Neural progenitor cell (in vitro differentiated cells): ENCODE results near the gene RXRB. TPM values are rescaled to one million over a fixed set of nuclear protein-coding genes. Genes with fewer than 3 reads are reported as not detected.
A peak's percentile ranks its signal among the peaks of the same experiment; 100 is the strongest.
"Not testable (repeated sequence)": the region's sequence is repeated elsewhere in the genome, so short reads cannot be mapped to it uniquely, and the experiment has no call there.

ENCODE experiments used
- DNase-seq: peaks from one replicate; pipeline ENCODE4 v3.0.0-alpha.2; 2016; ENCODE audit warnings: low spot score
- H2AFZ ChIP-seq: fragments of 200-600 bp; sonication (generic); replicated peaks from 2 replicates; pipeline ENCODE4 v1.6.1; 2016; ENCODE audit warnings: antibody characterized with exemption
- H3F3A ChIP-seq: fragments of 200-600 bp; sonication (generic); 2 replicates; pipeline ENCODE4 v1.6.1; 2016; ENCODE audit warnings: antibody characterized with exemption, low read depth
- H3K27ac ChIP-seq: fragments of 200-600 bp; sonication (generic); 2 replicates; pipeline ENCODE4 v1.5.1; 2016; ENCODE audit warnings: mild to moderate bottlenecking
- H3K27me3 ChIP-seq: fragments of 200-600 bp; sonication (generic); 2 replicates; pipeline ENCODE4 v1.6.1; 2016; ENCODE audit warnings: mild to moderate bottlenecking, moderate library complexity
- H3K36me3 ChIP-seq: fragments of 200-600 bp; sonication (generic); 2 replicates; pipeline ENCODE4 v1.5.1; 2016
- H3K4me1 ChIP-seq: fragments of 200-600 bp; sonication (generic); 2 replicates; pipeline ENCODE4 v1.6.1; 2016; ENCODE audit warnings: mixed run types
- H3K4me2 ChIP-seq: fragments of 200-600 bp; sonication (generic); 2 replicates; pipeline ENCODE4 v1.6.1; 2016
- H3K4me3 ChIP-seq: fragments of 200-600 bp; sonication (generic); 2 replicates; pipeline ENCODE4 v1.5.1; 2016
- H3K79me2 ChIP-seq: fragments of 200-600 bp; sonication (generic); 2 replicates; pipeline ENCODE4 v1.6.1; 2016; ENCODE audit warnings: low read depth
- H3K9ac ChIP-seq: fragments of 200-600 bp; sonication (generic); 2 replicates; pipeline ENCODE4 v1.6.1; 2016
- H3K9me3 ChIP-seq: fragments of 200-600 bp; sonication (generic); 2 replicates; pipeline ENCODE4 v1.5.1; 2016; ENCODE audit warnings: low read depth
- H4K20me1 ChIP-seq: fragments of 200-600 bp; sonication (generic); 2 replicates; pipeline ENCODE4 v1.6.1; 2016; ENCODE audit warnings: low read depth
- H3K27ac Mint-ChIP-seq: 3 replicates; pipeline ENCODE4 v1.8.0; 2021; ENCODE audit warnings: mixed read lengths
- H3K27me3 Mint-ChIP-seq: 2 replicates; pipeline ENCODE4 v1.8.0; 2022; ENCODE audit warnings: low read depth, mild to moderate bottlenecking, inconsistent platforms, moderate library complexity, mixed read lengths; ENCODE audit not compliant: insufficient read depth
- H3K36me3 Mint-ChIP-seq: 3 replicates; pipeline ENCODE4 v1.8.0; 2021; ENCODE audit warnings: mixed read lengths
- H3K4me1 Mint-ChIP-seq: 3 replicates; pipeline ENCODE4 v1.8.0; 2021; ENCODE audit warnings: mixed read lengths
- H3K4me3 Mint-ChIP-seq: 3 replicates; pipeline ENCODE4 v1.8.0; 2021; ENCODE audit warnings: mild to moderate bottlenecking, moderate library complexity, mixed read lengths
- H3K9me3 Mint-ChIP-seq: 3 replicates; pipeline ENCODE4 v1.8.0; 2020; ENCODE audit warnings: mixed read lengths
- CTCF ChIP-seq: fragments of 200-600 bp; sonication (generic); IDR thresholded peaks from 2 replicates; pipeline ENCODE4 v1.5.1; 2017; ENCODE audit warnings: antibody characterized with exemption, mild to moderate bottlenecking
- EZH2 ChIP-seq: fragments of 200-600 bp; sonication (generic); IDR thresholded peaks from 2 replicates; pipeline ENCODE4 v1.6.1; 2017; ENCODE audit warnings: antibody characterized with exemption, mild to moderate bottlenecking, moderate library complexity
- EZH2phosphoT487 ChIP-seq: fragments of 200-600 bp; sonication (generic); IDR thresholded peaks from 2 replicates; pipeline ENCODE4 v1.6.1; 2017; ENCODE audit warnings: antibody characterized with exemption
- total RNA-seq: library from RNA; depleted of rRNA; stranded (reverse); fragments of >200 nt; gene quantifications from 2 replicates; pipeline ENCODE4 v1.2.3, GENCODE V29; 2015; ENCODE audit warnings: low replicate concordance

RXRB gene
- total RNA-seq, 1 donor from 2014 or later = 10.2 TPM

- no peak overlapping the region for H3K4me2 ChIP-seq
- TF ChIP-seq EZH2 (no peak), EZH2phosphoT487 (no peak), CTCF (no peak)
- Mint-ChIP-seq H3K9me3 (peaks cover 14% of the 10 kb centered on the region), H3K27me3 (peaks cover 6% of the 10 kb centered on the region), H3K4me1 (no peaks in the 10 kb centered on the region), H3K36me3 (peaks cover 2% of the 10 kb centered on the region), H3K4me3 (no peak overlapping the region), H3K27ac (no peak overlapping the region)
- H3K9me3 ChIP-seq = no peaks in the 10 kb centered on the region
- H4K20me1 ChIP-seq = no peaks in the 10 kb centered on the region
- no peaks in the 10 kb centered on the region for H3K4me1 ChIP-seq
- no peak overlapping the region for H3K27ac ChIP-seq
- H3K9ac ChIP-seq = no peak overlapping the region
- no peaks in the 10 kb centered on the region for H3K79me2 ChIP-seq
- no peaks in the 10 kb centered on the region for H3K36me3 ChIP-seq
- peaks cover 3% of the 10 kb centered on the region for H3K27me3 ChIP-seq
- H3K4me3 ChIP-seq = no peak overlapping the region
- no peak overlapping the region for H2AFZ ChIP-seq
- no peaks in the 10 kb centered on the region for H3F3A ChIP-seq
- DNase-seq = no peak
Observed at GRCh38 chr6:33154349-33154748, 46.1 kb downstream of the RXRB start.

- no peak overlapping the region for H3K27ac ChIP-seq
- no peak for TF ChIP-seq EZH2
- TF ChIP-seq EZH2phosphoT487 = no peak
- TF ChIP-seq CTCF = no peak
- H3K9me3 ChIP-seq = no peaks in the 10 kb centered on the region
- peaks cover 7% of the 10 kb centered on the region for H3K27me3 ChIP-seq
- no peak overlapping the region for H3K9ac ChIP-seq
- H3K4me2 ChIP-seq = no peak overlapping the region
- H3K79me2 ChIP-seq = no peaks in the 10 kb centered on the region
- no peak overlapping the region for H3K27ac Mint-ChIP-seq
- H4K20me1 ChIP-seq = no peaks in the 10 kb centered on the region
- H3K4me1 ChIP-seq = no peaks in the 10 kb centered on the region
- DNase-seq = no peak
- H3K4me1 Mint-ChIP-seq = no peaks in the 10 kb centered on the region
- no peaks in the 10 kb centered on the region for H3K36me3 ChIP-seq
- H3K4me3 Mint-ChIP-seq = no peak overlapping the region
- no peak overlapping the region for H2AFZ ChIP-seq
- H3F3A ChIP-seq = no peaks in the 10 kb centered on the region
- H3K36me3 Mint-ChIP-seq = peaks cover 2% of the 10 kb centered on the region
- peaks cover 2% of the 10 kb centered on the region for H3K27me3 Mint-ChIP-seq
- H3K9me3 Mint-ChIP-seq = peaks cover 14% of the 10 kb centered on the region
- no peak overlapping the region for H3K4me3 ChIP-seq
Observed at GRCh38 chr6:33151050-33151449, 49.4 kb downstream of the RXRB start.

GRCh38 chr6:33150560-33150959, 49.9 kb downstream of the RXRB start:
- not testable (repeated sequence) for H3K4me1 Mint-ChIP-seq, H3K79me2 ChIP-seq, H3K4me1 ChIP-seq, H3K27me3 Mint-ChIP-seq, H3K9me3 ChIP-seq, H3K4me3 ChIP-seq, H3K9ac ChIP-seq, H3K36me3 ChIP-seq, H2AFZ ChIP-seq, H3K27me3 ChIP-seq, H3F3A ChIP-seq, H3K27ac Mint-ChIP-seq, H3K27ac ChIP-seq, H3K36me3 Mint-ChIP-seq, H3K4me3 Mint-ChIP-seq, DNase-seq, H4K20me1 ChIP-seq, H3K4me2 ChIP-seq
- peaks cover 14% of the 10 kb centered on the region for H3K9me3 Mint-ChIP-seq

- Mint-ChIP-seq H3K36me3 (peaks cover 2% of the 10 kb centered on the region), H3K27ac (no peak overlapping the region), H3K4me1 (no peaks in the 10 kb centered on the region), H3K9me3 (peaks cover 14% of the 10 kb centered on the region), H3K4me3 (no peak overlapping the region), H3K27me3 (peaks cover 5% of the 10 kb centered on the region)
- TF ChIP-seq EZH2 (no peak), EZH2phosphoT487 (no peak), CTCF (peak; percentile 87)
- no peaks in the 10 kb centered on the region for H3K36me3 ChIP-seq
- H3K4me3 ChIP-seq = no peak overlapping the region
- no peaks in the 10 kb centered on the region for H3K9me3 ChIP-seq
- H2AFZ ChIP-seq = no peak overlapping the region
- no peaks in the 10 kb centered on the region for H4K20me1 ChIP-seq
- H3K79me2 ChIP-seq = no peaks in the 10 kb centered on the region
- H3K27me3 ChIP-seq = peaks cover 7% of the 10 kb centered on the region
- no peaks in the 10 kb centered on the region for H3K4me1 ChIP-seq
- no peak overlapping the region for H3K4me2 ChIP-seq
- no peaks in the 10 kb centered on the region for H3F3A ChIP-seq
- DNase-seq = peak; percentile 59
- H3K27ac ChIP-seq = no peak overlapping the region
- no peak overlapping the region for H3K9ac ChIP-seq
Observed at GRCh38 chr6:33147807-33148666, 52.4 kb downstream of the RXRB start.
